ENCODE measurements around the gene DIS3L.
"Not testable (repeated sequence)": the region's sequence is repeated elsewhere in the genome, so short reads cannot be mapped to it uniquely, and the experiment has no call there.

The DIS3L gene

GRCh38 chr15:66278056-66278455, 15.3 kb upstream of the DIS3L start:
- no peak for DNase-seq

GRCh38 chr15:66278671-66279070, 14.7 kb upstream of the DIS3L start:
- no peak for DNase-seq

- no peak for DNase-seq
These were observed 9.1 kb upstream of the DIS3L start for GRCh38 chr15:66284271-66284670.

- no peak for DNase-seq
These were observed 7.7 kb upstream of the DIS3L start for GRCh38 chr15:66285533-66286280.

- DNase-seq, result no peak
These were observed 5.8 kb upstream of the DIS3L start for GRCh38 chr15:66287461-66288057.

- no peak for DNase-seq
These were observed 5.3 kb upstream of the DIS3L start for GRCh38 chr15:66288093-66288492.

- DNase-seq, result no peak
These were observed 4.7 kb upstream of the DIS3L start for GRCh38 chr15:66288551-66289185.

- DNase-seq, result no peak
These were observed 3.4 kb upstream of the DIS3L start for GRCh38 chr15:66290007-66290406.

- DNase-seq, result no peak
These were observed 2.9 kb upstream of the DIS3L start for GRCh38 chr15:66290518-66290917.

GRCh38 chr15:66291816-66292570, 1.4 kb upstream of the DIS3L start:
- DNase-seq, result no peak

- peak; percentile 28 for DNase-seq
These were observed 573 bp upstream of the DIS3L start for GRCh38 chr15:66292571-66293418.

GRCh38 chr15:66294157-66294931, 976 bp downstream of the DIS3L start:
- DNase-seq, result no peak

- DNase-seq, result no peak
These were observed 1.5 kb downstream of the DIS3L start for GRCh38 chr15:66294932-66295235.

GRCh38 chr15:66296186-66296585, 2.8 kb downstream of the DIS3L start:
- DNase-seq, result no peak

GRCh38 chr15:66298803-66299251, 5.5 kb downstream of the DIS3L start:
- no peak for DNase-seq

GRCh38 chr15:66302489-66303278, 9.3 kb downstream of the DIS3L start:
- DNase-seq, result no peak

- DNase-seq, result not testable (repeated sequence)
These were observed 11.1 kb downstream of the DIS3L start for GRCh38 chr15:66304425-66304824.

GRCh38 chr15:66306381-66306780, 13.0 kb downstream of the DIS3L start:
- DNase-seq, result peak; percentile 53

GRCh38 chr15:66308531-66308930, 15.2 kb downstream of the DIS3L start:
- no peak for DNase-seq

GRCh38 chr15:66309828-66310227, 16.5 kb downstream of the DIS3L start:
- no peak for DNase-seq

- no peak for DNase-seq
These were observed 17.4 kb downstream of the DIS3L start for GRCh38 chr15:66310786-66311185.
